Retinal pigment epithelial cell (primary cell): ENCODE results near the gene CISD3.
"Not testable (repeated sequence)": the region's sequence is repeated elsewhere in the genome, so short reads cannot be mapped to it uniquely, and the experiment has no call there.

Experiments used
- DNase-seq: peaks from one replicate; pipeline ENCODE4 v3.0.0-alpha.2; 2010; ENCODE audit warnings: low read depth
- H3K4me3 ChIP-seq: 2 replicates; pipeline ENCODE4 v1.5.1; 2011; ENCODE audit warnings: mild to moderate bottlenecking, low read length, control low read depth, moderate library complexity
- TF ChIP-seq, protein P1 (sequence below): conservative IDR thresholded peaks from 2 replicates; pipeline ENCODE4 v1.5.1; 2011; ENCODE audit warnings: low read depth, low read length, control low read depth, inconsistent platforms

Gene CISD3

DNA sequence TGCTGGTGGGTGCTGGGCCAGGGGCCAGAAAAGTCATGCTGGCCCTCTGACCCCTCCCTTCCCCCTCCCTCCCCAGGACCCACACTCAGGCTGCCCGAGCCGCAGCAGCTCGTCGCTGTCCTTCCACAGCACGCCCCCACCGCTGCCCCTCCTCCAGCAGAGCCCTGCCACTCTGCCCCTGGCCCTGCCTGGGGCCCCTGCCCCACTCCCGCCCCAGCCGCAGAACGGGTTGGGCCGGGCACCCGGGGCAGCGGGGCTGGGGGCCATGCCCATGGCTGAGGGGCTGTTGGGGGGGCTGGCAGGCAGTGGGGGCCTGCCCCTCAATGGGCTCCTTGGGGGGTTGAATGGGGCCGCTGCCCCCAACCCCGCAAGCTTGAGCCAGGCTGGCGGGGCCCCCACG lies 8.3 kb upstream of the CISD3 start:
- TF ChIP-seq, protein P1, sequence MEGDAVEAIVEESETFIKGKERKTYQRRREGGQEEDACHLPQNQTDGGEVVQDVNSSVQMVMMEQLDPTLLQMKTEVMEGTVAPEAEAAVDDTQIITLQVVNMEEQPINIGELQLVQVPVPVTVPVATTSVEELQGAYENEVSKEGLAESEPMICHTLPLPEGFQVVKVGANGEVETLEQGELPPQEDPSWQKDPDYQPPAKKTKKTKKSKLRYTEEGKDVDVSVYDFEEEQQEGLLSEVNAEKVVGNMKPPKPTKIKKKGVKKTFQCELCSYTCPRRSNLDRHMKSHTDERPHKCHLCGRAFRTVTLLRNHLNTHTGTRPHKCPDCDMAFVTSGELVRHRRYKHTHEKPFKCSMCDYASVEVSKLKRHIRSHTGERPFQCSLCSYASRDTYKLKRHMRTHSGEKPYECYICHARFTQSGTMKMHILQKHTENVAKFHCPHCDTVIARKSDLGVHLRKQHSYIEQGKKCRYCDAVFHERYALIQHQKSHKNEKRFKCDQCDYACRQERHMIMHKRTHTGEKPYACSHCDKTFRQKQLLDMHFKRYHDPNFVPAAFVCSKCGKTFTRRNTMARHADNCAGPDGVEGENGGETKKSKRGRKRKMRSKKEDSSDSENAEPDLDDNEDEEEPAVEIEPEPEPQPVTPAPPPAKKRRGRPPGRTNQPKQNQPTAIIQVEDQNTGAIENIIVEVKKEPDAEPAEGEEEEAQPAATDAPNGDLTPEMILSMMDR = no peak
- DNase-seq = no peak
- H3K4me3 ChIP-seq = no peak overlapping the region

DNA sequence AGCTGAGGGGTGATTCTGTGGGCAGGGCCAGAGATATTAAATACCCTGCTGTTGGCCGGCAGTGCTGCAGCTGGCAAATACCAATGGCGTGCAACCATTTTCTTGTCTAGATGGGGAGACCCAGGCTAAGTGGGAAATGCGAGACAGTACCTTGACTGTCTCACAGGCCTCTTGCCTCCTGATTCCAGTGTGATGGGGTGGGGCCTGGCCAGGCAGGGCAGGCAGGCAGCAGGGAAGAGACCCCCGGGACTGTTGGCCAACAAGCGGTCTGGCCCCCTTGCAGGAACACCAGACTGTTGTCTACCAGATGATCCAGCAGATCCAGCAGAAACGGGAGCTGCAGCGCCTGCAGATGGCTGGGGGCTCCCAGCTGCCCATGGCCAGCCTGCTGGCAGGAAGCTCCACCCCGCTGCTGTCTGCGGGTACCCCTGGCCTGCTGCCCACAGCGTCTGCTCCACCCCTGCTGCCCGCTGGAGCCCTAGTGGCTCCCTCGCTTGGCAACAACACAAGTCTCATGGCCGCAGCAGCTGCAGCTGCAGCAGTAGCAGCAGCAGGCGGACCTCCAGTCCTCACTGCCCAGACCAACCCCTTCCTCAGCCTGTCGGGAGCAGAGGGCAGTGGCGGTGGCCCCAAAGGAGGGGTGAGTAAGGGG lies 5.7 kb upstream of the CISD3 start:
- no peak overlapping the region for H3K4me3 ChIP-seq
- DNase-seq = no peak
- TF ChIP-seq, protein P1 = no peak

DNA sequence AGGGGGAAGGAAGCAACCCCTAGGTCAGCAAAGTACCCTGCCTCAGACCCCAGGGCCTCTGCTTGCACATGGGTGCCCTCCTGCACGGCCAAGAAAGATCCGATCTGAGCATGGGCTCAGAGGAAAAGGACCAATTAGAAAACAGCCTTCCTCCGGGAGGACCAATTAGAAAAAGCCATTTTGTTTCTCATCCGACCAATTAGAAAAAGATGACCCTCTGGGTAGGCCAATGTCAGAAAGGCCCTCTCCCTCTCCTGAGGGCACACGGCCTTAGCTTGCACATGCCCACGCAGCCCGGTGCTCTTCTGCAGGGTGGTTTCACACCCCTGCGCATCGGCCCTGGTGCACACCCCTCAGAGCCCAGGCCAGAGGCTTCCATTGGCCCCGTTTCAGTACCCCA lies 5.1 kb upstream of the CISD3 start:
- no peak overlapping the region for H3K4me3 ChIP-seq
- DNase-seq = no peak
- TF ChIP-seq, protein P1 = no peak

DNA sequence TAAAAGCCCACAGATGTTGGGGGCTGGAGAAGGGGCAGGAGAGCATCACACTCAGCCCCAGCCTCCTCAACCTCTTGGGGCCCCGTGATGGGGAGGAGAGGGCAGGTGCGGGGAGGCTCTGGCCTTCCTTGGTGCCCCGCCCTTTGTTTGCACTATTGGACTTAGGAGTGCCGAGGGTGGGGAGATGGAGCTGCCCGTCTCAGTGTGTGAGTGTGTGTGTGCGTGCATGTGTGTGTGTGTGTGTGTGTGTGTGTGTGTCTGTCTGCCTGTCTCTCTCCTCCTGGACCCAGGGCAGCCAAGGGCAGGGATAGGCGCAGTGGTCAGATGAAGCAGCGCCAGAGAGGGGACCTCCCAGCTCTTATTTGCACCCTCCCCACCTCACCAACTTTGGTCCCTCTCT lies 4.0 kb upstream of the CISD3 start:
- not testable (repeated sequence) for DNase-seq, H3K4me3 ChIP-seq

DNA sequence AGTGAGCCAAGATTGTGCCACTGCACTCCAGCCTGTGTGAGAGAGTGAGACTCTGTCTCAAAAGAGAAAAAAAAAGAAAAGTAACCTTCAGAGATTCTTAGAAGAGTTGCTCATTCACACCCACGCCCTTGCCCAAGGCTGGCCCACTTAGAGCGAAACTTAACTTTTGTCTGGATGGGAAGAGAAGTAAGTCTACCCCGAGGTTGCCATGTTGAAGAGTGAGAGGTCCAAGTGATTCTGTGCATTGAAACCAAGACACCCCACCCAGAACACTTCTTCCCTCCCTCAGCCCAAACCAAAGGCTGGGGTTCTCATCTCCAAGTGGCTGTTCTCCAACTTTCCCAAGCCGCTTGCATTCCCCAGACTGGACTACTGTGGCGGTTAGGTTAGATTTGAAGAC lies 2.4 kb upstream of the CISD3 start:
- H3K4me3 ChIP-seq = no peak overlapping the region
- TF ChIP-seq, protein P1 = no peak
- DNase-seq = no peak

DNA sequence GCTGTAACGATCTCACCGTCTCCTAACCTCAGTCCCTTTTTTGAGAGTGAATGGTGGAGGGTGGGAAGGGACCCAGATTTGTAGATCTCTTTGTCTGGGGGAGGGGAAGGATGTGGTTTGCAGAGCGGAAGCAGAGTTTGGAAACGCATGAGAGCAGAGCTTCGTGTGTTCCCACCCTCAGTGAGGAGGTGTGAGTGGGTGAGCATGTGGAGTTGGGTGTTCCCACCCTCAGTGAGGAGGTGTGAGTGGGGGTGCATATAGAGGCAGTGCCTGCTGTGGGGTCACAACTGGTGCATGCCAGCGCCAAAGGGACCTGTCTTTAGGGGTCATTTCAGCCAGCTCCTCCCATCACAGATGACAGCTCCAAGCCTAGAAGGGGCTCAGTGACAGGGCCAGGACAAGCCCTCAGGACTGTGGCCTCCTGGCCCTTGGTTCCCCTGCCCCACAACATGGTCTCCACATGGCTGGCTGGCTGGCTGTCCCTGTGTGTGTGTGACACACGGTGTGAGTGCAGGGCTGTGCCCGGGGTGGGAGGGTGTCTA lies 1.8 kb upstream of the CISD3 start:
- H3K4me3 ChIP-seq = no peak overlapping the region
- TF ChIP-seq, protein P1 = no peak
- DNase-seq = no peak

DNA sequence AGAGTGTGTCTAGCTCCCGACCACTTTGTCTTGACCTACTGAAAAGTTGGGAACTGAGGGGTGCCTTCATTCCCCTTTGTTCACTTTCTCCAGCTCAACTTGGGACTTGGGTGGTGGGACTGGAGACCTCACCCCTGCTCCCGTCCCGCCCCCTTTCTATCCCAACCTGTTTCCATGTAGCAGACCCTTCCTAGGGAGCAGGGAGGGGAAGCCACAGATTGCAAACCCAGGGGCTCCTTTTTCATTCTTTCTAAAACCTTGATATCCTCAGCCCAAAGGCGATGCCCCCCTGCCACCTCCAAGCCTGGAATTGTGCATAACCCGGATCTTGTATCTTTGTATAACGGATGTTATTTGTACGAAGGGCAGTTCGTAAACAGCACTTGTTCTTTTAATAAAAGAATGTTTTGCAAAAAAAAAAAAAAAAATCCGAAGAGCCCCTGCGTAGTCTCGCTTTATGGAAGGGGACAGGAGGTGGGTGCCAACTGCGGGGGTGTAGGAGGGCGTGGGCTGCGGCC lies 714 bp upstream of the CISD3 start:
- TF ChIP-seq, protein P1 = no peak
- peak overlapping the region; percentile 53 for H3K4me3 ChIP-seq
- DNase-seq = no peak
